Progenitor cell of endocrine pancreas (in vitro differentiated cells): ENCODE results near the gene KCNG4. TPM values are rescaled to one million over a fixed set of nuclear protein-coding genes. Genes with fewer than 3 reads are reported as not detected.

Experiments
- DNase-seq: peaks from one replicate; pipeline ENCODE4 v3.0.0; 2021; ENCODE audit warnings: low spot score; ENCODE audit not compliant: unreplicated experiment
- H3K27ac Mint-ChIP-seq: 2 replicates; pipeline ENCODE4 v1.8.0; 2021; ENCODE audit warnings: mild to moderate bottlenecking, moderate library complexity, mixed read lengths
- H3K27me3 Mint-ChIP-seq: 2 replicates; pipeline ENCODE4 v1.8.0; 2021; ENCODE audit warnings: mixed read lengths
- H3K36me3 Mint-ChIP-seq: 2 replicates; pipeline ENCODE4 v1.8.0; 2022; ENCODE audit warnings: mixed read lengths; ENCODE audit not compliant: insufficient read depth
- H3K4me1 Mint-ChIP-seq: 2 replicates; pipeline ENCODE4 v1.8.0; 2021; ENCODE audit warnings: low read depth, mixed read lengths
- H3K4me3 Mint-ChIP-seq: 2 replicates; pipeline ENCODE4 v1.8.0; 2021; ENCODE audit warnings: low read depth, mild to moderate bottlenecking, moderate library complexity, mixed read lengths
- H3K9me3 Mint-ChIP-seq: 2 replicates; pipeline ENCODE4 v1.8.0; 2021; ENCODE audit warnings: low read depth, mixed read lengths
- total RNA-seq: library from RNA; stranded (reverse); gene quantifications from 2 replicates; pipeline ENCODE4 v1.2.1, GENCODE V29; 2021
- TF ChIP-seq, protein P1 (sequence below): fragments of 200-600 bp; sonication (generic); IDR thresholded peaks from one replicate; pipeline ENCODE4 v1.5.0; 2021; ENCODE audit warnings: antibody characterized with exemption, mild to moderate bottlenecking; ENCODE audit not compliant: unreplicated experiment

The KCNG4 gene
- total RNA-seq, 1 donor from 2014 or later, result not detected

DNA sequence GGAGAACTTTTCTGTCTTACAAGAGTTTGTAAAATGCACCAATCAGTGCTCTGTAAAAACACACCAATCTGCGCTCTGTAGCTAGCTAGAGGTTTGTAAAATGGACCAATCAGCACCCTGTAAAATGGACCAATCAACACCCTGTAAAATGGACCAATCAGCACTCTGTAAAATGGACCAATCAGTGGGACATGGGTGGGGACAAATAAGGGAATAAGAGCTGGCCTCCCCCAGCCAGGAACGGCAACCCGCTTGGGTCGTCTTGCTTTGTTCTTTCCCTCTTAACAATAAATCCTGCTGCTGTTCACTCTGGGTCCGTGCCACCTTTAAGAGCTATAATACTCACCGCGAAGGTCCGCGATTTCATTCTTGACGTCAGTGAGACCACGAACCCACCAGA is 18.5 kb upstream of the KCNG4 start:
- no peaks in the 10 kb centered on the region for H3K36me3 Mint-ChIP-seq
- no peak overlapping the region for H3K27ac Mint-ChIP-seq
- DNase-seq, result no peak
- TF ChIP-seq, protein P1, sequence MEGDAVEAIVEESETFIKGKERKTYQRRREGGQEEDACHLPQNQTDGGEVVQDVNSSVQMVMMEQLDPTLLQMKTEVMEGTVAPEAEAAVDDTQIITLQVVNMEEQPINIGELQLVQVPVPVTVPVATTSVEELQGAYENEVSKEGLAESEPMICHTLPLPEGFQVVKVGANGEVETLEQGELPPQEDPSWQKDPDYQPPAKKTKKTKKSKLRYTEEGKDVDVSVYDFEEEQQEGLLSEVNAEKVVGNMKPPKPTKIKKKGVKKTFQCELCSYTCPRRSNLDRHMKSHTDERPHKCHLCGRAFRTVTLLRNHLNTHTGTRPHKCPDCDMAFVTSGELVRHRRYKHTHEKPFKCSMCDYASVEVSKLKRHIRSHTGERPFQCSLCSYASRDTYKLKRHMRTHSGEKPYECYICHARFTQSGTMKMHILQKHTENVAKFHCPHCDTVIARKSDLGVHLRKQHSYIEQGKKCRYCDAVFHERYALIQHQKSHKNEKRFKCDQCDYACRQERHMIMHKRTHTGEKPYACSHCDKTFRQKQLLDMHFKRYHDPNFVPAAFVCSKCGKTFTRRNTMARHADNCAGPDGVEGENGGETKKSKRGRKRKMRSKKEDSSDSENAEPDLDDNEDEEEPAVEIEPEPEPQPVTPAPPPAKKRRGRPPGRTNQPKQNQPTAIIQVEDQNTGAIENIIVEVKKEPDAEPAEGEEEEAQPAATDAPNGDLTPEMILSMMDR, result no peak
- no peaks in the 10 kb centered on the region for H3K4me1 Mint-ChIP-seq
- no peak overlapping the region for H3K4me3 Mint-ChIP-seq
- H3K9me3 Mint-ChIP-seq, result no peaks in the 10 kb centered on the region
- H3K27me3 Mint-ChIP-seq, result peaks cover 18% of the 10 kb centered on the region

DNA sequence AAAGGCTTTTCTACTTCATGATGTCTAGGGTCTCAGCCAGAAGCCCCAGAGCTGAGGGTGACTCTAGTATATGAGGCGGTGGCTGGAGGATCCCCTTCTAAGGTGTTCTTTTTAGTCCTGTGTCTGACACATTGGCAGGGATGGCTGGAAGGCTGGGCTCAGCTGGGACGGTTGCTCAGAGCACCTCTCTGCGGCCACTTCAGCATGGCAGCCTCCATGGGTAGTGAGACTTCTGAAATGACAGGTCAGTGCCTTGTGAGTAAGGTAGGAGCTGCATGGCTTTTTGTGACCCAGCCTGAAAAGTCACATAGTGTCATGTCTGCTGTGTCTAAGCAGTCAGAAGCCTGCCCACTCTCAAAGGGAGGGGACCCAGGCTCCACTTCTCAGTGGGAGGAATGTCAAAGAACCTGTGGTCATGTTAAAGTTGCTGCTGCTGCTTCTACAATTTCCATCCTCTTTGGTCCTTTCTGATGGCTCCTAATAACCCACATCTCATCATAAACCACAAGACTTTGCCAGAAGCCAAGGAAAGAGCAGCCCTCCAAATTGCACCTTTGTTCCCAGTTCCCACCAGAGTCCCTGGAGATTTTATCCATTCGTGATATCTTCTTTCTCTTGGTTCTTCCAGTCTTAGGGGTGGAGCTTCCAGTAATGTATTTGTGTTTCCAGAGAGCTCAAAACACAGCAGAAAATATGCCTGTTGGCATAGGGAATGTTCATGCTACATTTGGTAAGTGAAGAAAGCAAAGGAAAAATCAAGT is 15.4 kb upstream of the KCNG4 start:
- peaks cover 25% of the 10 kb centered on the region for H3K27me3 Mint-ChIP-seq
- TF ChIP-seq, protein P1, result no peak
- H3K36me3 Mint-ChIP-seq, result no peaks in the 10 kb centered on the region
- no peak for DNase-seq
- H3K27ac Mint-ChIP-seq, result no peak overlapping the region
- H3K9me3 Mint-ChIP-seq, result no peaks in the 10 kb centered on the region
- no peaks in the 10 kb centered on the region for H3K4me1 Mint-ChIP-seq
- no peak overlapping the region for H3K4me3 Mint-ChIP-seq

DNA sequence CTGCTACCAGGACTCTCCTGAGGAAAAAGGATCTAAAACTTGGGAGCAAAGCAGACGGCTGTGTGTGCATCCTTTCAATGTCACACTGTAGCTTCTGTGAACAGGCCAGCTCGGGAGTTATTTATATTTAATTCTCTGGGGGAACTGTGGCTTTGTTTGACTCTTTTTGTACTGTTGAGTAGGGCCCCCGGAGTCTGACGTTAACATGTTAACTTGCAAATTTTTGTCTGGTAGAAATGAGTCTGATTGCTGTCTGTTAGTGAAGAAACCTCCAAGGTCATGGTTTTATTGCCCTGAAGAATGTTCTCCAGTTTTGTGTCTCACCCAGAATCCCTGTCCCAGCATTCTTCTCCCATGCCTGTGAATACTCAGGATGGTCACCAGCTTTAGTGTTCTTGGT is 14.2 kb upstream of the KCNG4 start:
- Mint-ChIP-seq H3K4me1 (no peaks in the 10 kb centered on the region), H3K36me3 (no peaks in the 10 kb centered on the region), H3K4me3 (no peak overlapping the region), H3K27ac (no peak overlapping the region), H3K27me3 (peaks cover 30% of the 10 kb centered on the region), H3K9me3 (no peaks in the 10 kb centered on the region)
- TF ChIP-seq, protein P1, result no peak
- no peak for DNase-seq

DNA sequence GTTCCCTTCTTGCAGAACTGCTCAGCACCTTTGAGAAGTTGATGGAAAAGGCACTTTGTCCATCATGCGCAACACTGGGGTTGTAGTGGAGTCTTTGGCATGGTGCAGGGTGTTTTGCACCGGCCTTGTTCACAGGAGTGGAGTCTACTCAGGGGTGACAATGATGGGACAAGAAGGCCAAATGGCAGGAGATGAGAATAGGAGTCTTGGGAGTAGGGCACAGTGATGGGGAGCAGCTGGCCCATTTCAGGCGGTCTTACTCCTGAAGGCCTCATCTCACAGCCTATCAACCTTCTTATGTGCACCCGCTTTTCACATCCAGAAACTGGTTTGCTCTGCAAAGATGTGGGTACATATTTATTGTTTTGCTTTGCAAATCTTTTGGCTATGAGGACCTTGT is 13.4 kb upstream of the KCNG4 start:
- Mint-ChIP-seq H3K4me3 (no peak overlapping the region), H3K9me3 (no peaks in the 10 kb centered on the region), H3K4me1 (no peaks in the 10 kb centered on the region), H3K27me3 (peaks cover 25% of the 10 kb centered on the region), H3K36me3 (no peaks in the 10 kb centered on the region), H3K27ac (no peak overlapping the region)
- DNase-seq, result no peak
- TF ChIP-seq, protein P1, result no peak

DNA sequence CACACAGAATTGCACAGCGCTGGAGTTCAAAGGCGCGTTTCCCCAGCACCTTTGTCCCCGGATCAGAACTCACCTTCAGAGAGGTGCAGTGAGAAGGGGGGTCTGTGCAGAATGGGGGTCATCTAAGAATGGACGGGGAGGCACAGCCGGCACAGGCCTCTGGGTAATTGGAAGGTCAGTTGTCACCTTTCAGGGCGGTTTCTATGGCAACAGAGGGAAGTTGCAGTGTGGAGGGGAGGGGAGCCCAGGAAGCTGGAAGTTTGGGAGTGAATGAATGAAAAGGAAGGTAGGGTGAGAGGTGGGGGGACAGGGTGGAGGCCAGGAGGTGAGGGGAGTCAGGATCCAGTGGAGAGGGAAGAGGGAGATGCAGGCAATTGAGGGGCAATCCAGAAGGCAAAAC is 12.4 kb upstream of the KCNG4 start:
- Mint-ChIP-seq H3K27ac (no peak overlapping the region), H3K4me1 (no peaks in the 10 kb centered on the region)
- DNase-seq, result no peak

More for the DNA sequence above, 12.4 kb upstream of the KCNG4 start:
- Mint-ChIP-seq H3K36me3 (no peaks in the 10 kb centered on the region), H3K27me3 (peaks cover 21% of the 10 kb centered on the region), H3K4me3 (no peak overlapping the region), H3K9me3 (no peaks in the 10 kb centered on the region)
- TF ChIP-seq, protein P1, result no peak
